Gastrocnemius medialis (tissue), 4 donors: ENCODE data around the gene SFXN3.

ENCODE experiments used
- POLR2A ChIP-seq, 2 donors: fragments of 450-650 bp; IDR thresholded peaks; one replicate each; pipeline ENCODE4 v1.6.1; 2017; ENCODE audit warnings: antibody characterized with exemption in 2 of 2, mild to moderate bottlenecking in 2 of 2, moderate library complexity in 2 of 2
- TF ChIP-seq, protein P1 (sequence below), 5 experiments: fragments of 450-650 bp in 3 of 5; fragments of 200-600 bp in 2 of 5; sonication (generic) in 2 of 5; IDR thresholded peaks in 4 of 5; conservative IDR thresholded peaks in 1 of 5; 1 replicate in 4 of 5; 2 replicates in 1 of 5; pipeline ENCODE4 v1.5.1; 2016 to 2019; ENCODE audit warnings: antibody characterized with exemption in 5 of 5, mild to moderate bottlenecking in 3 of 5, moderate library complexity in 3 of 5

- TF ChIP-seq, protein P1, sequence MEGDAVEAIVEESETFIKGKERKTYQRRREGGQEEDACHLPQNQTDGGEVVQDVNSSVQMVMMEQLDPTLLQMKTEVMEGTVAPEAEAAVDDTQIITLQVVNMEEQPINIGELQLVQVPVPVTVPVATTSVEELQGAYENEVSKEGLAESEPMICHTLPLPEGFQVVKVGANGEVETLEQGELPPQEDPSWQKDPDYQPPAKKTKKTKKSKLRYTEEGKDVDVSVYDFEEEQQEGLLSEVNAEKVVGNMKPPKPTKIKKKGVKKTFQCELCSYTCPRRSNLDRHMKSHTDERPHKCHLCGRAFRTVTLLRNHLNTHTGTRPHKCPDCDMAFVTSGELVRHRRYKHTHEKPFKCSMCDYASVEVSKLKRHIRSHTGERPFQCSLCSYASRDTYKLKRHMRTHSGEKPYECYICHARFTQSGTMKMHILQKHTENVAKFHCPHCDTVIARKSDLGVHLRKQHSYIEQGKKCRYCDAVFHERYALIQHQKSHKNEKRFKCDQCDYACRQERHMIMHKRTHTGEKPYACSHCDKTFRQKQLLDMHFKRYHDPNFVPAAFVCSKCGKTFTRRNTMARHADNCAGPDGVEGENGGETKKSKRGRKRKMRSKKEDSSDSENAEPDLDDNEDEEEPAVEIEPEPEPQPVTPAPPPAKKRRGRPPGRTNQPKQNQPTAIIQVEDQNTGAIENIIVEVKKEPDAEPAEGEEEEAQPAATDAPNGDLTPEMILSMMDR (IDR thresholded peaks at IDR 0.05 in 4 of 5, conservative IDR thresholded peaks at IDR 0.05 in 1 of 5): no peak
- no peak for TF ChIP-seq POLR2A (IDR thresholded peaks at IDR 0.05)
Observed at GRCh38 chr10:101035314-101035713, 4.3 kb downstream of the SFXN3 start.
